GM10847 (cell line): ENCODE measurements around the gene ZMYND15.

Experiments
- POLR2A ChIP-seq: IDR thresholded peaks from 2 replicates; pipeline ENCODE4 v1.6.1; 2011; ENCODE audit not compliant: insufficient read length; ENCODE audit errors: extremely low read depth

The ZMYND15 gene

DNA sequence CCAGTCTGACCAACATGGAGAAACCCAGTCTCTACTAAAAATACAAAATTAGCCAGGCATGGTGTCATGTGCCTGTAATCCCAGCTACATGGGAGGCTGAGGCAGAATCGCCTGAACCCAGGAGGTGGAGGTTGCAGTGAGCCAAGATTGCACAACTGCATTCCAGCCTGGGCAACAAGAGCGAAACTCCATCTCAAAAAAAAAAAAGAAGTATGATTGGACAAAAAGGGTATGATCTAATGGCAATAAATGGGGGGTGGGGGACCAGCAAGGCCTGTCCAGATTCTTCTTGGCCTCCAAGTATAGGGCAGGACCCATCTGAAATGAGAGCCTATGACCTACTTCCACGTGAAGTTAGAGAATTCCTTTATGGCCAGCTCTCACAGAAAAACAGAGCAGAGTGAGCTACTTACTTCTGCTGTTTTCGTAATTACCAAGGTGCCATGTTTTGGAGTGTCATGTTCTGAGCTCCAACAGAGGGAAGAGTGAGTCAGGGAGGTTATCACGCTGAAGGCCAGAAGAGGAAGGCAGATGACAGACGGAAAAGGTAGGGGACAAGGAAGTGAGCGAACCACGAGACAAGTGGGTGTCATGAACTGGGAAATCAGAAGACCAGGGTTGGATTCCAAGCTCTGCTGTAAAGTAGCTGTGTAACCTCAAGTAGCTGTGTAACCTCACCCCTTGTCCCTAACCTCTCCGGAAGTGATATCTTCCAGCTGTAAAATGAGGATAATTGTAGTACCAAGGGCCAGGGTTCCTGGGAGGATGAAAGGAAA lies 3.6 kb upstream of the ZMYND15 start:
- TF ChIP-seq POLR2A, result no peak

DNA sequence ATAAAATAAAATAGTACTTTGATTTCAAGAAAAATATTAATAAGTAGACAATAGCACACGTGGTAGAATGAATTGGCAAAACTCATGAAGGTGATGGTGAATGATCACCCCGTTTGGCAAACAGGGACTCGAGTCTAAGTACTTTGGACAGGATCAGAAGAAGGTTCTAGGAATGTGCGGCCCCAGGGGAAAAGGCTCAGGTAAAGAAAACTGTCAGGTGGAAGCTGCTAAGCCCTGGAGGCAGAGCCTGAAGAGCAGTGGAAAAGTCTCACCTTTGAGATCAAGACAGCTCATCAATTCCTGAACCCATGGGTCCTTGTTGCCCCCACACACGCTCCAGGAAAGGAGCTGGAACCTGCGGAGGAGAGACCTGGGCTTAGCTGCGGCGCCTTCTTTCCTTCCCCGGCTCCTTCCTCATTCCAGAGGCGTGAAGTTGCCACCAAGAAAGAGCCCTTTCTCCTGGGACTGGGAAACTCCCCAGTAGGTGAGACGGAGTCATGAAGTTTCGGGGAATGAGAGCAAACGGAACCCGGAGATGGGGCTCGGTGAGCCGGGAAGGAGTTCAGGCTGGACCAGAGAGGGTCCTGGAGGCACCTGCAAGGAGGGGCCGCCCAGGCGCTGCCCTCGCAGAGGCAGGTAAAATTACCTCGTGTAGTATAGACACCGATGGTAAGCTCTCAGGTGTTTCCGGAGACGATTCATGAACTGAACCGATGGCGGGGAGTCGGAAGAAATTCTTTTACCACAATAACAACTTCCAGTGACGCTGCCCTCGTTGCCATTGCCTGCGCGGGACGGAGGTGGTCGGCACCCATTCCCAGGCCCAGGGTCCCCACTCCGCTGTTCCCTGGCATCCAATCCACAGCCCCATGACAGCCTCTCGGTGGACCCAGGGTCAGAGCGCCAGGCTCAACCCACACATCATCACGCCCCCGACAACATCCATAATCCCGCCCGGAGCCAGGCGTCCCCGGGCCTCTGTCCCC lies 1.2 kb upstream of the ZMYND15 start:
- TF ChIP-seq POLR2A, result no peak

DNA sequence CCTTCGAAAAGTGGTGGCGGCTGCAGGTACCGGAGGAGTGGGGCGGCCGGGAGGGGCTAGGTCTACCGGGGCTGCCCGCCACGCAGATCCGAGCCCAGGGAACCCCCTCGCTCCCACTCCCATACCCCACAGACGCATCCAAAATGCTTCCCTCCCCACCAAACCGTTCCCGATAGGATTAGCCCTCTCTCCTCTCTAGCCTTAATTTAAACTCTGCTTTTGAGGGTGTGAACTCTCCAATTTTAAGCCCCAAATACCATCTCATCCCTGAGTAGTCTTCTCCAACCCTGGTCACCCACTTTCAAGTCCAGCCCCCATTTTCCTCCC lies 355 bp downstream of the ZMYND15 start:
- no peak for TF ChIP-seq POLR2A

GRCh38 chr17:4740584-4740983 lies 951 bp downstream of the ZMYND15 start:
- TF ChIP-seq POLR2A, result no peak

GRCh38 chr17:4741544-4741943 lies 1.9 kb downstream of the ZMYND15 start:
- TF ChIP-seq POLR2A, result no peak

- no peak for TF ChIP-seq POLR2A
Observed at GRCh38 chr17:4742133-4742532, 2.5 kb downstream of the ZMYND15 start.

DNA sequence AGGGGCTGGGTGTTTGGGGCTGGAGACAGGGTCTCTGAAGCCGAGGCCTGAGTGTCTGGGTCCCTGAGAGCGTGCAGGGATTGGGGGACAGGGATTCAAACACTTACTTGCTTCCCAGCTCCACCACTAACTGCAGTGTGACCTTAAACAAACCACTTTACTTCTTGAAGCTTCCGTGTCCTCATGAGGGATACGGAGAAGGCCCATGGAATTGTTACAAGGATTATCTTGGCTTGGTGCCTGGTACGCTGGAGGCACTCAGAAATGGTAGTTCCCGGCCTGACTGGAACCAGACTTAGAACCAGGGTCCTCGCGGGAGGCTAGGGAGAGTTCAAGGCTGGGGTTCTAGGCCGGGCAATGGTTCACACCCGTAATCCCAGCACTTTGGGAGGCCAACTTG lies 3.0 kb downstream of the ZMYND15 start:
- TF ChIP-seq POLR2A, result no peak

DNA sequence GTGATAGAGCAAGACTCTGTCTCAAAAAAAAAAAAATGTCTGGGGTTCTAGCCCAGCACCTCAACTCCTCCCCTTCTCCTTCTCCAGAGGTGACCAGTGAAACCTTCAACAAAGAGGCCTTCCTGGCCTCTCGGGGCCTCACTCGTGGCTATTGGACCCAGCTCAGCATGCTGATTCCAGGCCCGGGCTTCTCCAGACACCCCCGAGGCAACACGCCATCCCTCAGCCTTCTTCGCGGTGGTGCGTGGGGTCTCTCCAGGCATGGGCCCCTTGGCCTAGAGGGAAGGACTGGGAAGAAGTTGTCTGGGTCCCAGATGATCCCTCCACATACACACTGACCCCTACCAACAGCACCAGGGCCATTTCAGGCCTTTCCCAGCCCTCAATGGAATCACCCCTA lies 3.6 kb downstream of the ZMYND15 start:
- no peak for TF ChIP-seq POLR2A

DNA sequence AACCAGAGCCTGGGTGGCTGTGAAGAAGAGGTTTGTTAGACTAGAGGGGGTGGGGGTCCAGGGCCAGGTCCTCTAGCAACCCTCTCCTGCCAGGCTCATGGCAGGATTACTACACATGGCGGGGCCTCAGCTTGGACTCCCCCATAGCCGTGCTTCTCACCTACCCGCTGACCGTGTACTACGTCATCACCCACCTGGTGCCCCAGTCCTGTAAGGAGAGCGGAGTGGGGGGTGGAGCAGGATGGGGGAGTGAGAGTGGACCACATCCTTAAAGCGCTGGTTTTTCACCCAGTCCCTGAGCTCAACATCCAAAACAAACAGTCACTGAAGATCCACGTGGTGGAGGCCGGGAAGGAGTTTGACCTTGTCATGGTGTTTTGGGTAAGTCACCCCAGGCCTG lies 4.3 kb downstream of the ZMYND15 start:
- no peak for TF ChIP-seq POLR2A

DNA sequence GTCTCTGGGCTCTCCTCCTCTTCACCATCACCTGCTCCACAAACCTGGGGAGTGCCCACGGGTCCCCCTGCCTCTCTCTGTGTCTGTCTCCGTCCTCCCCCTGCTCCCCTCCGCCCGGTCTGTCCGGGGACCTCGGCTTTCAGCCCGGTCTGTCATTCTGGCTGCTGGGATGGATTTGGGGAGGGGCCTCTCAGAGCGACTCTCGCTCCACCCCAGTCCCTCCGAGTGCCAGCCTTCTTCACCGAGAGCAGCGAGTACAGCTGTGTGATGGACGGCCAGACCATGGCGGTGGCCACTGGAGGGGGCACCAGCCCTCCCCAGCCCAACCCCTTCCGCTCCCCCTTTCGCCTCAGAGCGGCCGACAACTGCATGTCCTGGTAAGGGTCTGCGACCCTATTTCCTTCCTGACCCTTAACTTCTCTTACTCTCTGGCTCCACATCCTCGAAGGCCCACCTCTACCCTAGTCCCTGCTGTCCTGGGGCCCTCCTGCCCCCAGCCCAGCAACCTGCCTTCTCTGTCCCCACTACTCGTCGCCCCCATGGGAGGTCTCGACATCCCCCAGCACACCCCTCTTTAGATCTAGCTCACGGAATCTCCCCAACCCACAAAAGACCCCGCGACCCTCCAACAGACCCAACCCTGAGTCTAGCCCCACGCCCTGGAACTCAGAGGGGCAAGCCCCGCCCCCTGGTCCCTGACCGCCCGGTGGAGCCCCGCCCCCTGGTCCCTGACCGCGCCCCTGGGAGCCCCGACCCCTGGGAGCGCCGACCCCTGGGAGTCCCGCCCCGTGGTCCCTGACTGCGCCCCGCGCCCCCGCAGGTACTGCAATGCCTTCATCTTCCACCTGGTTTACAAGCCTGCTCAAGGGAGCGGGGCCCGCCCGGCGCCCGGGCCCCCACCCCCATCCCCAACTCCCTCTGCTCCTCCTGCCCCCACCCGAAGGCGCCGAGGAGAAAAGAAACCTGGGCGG lies 5.7 kb downstream of the ZMYND15 start:
- no peak for TF ChIP-seq POLR2A

DNA sequence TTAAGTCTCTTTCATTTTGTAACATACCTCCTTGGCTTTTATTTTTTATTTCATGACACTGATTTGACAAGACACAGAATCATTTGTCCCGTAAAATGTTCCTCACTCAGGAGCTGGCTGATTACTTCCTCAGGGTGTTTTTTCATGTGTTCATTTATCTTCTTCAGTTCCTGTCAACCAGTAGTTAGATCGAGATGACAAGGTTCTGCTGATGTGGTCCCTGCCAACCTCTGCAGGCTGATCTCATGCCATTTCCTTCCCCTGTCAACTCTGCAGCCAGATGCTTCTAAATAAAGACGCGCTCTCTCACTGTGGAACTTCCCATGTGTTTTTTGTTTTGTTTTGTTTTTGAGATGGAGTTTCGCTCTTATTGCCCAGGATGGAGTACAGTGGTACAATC lies 8.2 kb downstream of the ZMYND15 start:
- TF ChIP-seq POLR2A, result no peak

- no peak for TF ChIP-seq POLR2A
Observed at GRCh38 chr17:4748686-4749085, 9.1 kb downstream of the ZMYND15 start.

- no peak for TF ChIP-seq POLR2A
Observed at GRCh38 chr17:4750606-4751005, 11.0 kb downstream of the ZMYND15 start.

DNA sequence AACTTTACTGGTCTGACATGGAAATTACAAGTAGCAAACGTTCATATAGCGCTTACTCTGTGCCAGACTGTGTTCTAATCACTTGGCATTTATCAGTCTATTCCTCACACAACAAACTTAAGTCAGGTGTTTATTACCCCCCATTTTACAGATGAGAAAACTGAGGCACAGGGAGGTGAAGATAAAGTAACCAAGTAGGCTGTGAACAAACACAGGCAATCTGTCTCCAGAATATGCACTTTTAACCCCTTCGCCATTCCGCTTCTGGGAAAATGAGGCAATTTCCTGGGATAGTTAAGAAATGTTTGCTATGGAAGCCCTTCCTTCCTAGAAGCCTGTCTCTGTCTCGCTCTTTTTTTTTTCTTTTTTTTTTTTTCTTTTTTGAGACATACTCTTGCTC lies 12.3 kb downstream of the ZMYND15 start:
- no peak for TF ChIP-seq POLR2A

- TF ChIP-seq POLR2A, result no peak
Observed at GRCh38 chr17:4753392-4753791, 13.8 kb downstream of the ZMYND15 start.

DNA sequence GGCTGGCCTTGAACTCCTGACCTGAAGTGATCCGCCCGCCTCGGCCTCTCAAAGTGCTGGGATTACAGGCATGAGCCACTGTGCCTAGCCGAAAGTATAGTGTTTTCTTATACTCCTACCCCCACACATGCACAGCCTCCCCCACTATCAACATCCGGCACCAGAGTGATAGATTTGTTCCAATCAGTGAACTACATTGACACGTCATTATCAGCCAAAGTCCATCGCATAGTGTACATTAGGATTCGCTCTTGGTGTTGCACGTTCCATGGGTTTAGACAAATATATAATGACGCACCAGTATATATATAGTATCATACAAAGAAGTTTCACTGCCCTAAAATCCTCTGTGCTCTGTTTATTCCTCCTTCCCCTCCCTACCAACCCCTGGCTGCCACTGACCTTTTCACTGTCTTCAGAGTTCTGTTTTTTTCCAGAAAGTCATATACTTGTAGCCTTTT lies 20.2 kb downstream of the ZMYND15 start:
- TF ChIP-seq POLR2A, result no peak

GRCh38 chr17:4764595-4764994 lies 25.0 kb downstream of the ZMYND15 start:
- no peak for TF ChIP-seq POLR2A
